GM18861 (cell line): ENCODE results near the gene CLCA1.

Experiments
- ATAC-seq: cut with Tn5 transposase; IDR thresholded peaks from one replicate; pipeline ENCODE4 v1.9.1; 2021; ENCODE audit not compliant: unreplicated experiment

CLCA1 gene

GRCh38 chr1:86464819-86465218 lies 3.9 kb upstream of the CLCA1 start:
- ATAC-seq: no peak

DNA sequence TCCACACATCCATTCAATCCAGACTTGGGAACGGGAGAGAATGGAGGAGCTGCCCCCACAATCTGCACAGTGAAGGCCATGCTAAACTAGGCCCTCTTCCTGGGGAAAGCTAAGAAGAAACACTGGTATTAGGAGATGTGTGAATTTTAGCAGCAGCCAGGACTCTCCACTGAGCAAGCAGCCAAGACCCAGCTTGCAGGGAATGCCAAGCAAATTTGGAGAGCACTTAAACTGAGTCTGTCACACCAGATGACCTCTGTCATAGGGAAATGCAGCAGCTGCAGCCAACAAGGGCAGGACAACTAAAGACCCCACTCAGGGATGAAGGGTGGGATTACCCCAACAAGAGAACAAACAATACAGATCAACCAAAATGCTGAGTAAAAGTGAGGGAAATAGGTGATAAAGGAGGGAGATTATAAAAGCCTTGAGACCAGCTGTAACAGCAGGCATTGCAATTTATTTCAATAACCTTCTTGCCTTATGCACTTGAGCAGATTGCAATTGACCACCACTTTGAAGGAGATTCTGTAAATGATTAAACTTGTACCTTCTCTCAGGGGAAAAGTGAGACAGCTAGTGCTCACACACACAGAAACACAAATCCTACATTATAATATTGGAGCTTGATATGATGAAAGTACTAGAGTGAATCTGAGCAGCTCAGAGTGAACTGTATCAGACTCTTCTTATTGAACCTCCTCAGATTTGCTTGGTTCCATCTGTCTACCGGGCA lies 2.5 kb upstream of the CLCA1 start:
- no peak for ATAC-seq

- ATAC-seq: no peak
Observed at GRCh38 chr1:86466986-86467385, 1.7 kb upstream of the CLCA1 start.

GRCh38 chr1:86470859-86471258 lies 2.1 kb downstream of the CLCA1 start:
- no peak for ATAC-seq

DNA sequence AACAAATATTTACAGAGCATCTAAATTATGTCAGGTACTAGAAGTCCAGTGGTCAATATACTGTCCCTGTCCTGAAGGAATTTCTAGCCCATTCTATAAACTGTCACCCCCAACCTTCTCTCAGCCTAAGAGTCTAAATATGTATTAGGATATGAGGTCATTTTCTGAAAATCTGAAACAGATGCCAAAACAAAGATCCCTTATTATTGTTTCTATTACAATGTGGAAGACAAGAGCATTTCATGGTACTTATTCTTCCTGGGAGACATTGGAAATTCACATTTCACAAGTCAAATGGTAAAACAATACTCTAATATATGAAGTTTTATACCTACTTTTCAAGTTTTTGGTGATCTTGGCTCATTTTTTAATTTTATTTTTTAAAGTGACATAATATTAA lies 2.6 kb downstream of the CLCA1 start:
- ATAC-seq: no peak

DNA sequence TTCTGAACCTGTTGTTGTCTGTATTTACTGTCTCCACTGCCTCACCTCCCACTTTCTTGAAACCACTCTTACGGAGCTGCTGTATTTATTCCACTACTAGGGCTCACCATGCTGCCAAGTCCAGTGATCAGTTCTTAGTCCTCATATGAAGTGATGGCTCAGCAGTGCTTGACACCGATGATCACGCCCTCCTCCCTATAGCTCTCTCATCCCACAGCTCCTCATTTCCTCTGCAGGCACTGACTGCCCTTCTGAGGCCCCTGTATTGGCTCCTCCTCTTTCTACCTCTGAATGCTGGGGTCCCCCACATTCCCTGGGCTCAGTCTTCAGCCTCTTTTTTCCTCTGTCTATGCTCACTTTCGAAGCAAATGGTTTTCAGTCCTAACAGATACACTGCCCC lies 3.4 kb downstream of the CLCA1 start:
- ATAC-seq: no peak

DNA sequence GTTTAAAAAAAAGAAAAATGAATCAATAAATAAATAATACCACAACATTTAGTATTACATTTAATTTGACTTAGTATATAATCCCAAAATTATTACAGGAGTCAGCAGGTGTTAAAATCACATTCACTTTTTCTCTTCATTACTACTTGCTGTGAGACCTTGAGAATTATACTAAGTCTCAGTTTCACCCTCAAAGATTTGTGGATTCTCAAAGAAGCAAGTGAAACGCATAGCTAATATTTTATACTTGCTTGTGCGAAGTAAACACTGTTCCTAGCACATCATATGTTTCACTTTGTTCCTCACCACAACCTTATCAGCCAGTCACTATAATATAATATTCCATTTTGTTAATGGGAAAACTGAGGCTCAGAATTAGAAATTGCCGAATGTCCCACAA lies 4.0 kb downstream of the CLCA1 start:
- no peak for ATAC-seq

- no peak for ATAC-seq
Observed at GRCh38 chr1:86477256-86477655, 8.5 kb downstream of the CLCA1 start.

DNA sequence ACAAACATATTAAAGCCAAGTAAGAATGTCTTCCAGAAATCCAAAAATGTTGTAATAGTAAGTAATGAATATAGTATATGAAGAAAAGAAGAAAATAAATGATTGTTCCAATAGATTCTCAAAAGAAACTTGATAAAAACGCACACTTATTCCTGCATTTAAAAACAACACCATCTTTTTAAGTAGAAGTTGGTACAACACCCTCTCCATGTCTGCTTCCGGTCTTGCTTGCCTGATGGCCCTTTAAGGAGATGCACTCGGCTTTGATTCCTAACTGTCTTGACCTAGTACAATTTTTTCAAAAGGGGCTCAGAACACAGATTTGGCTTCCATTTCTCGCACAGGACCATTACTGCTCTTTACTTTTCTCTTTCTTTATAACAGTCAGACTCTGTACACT lies 9.0 kb downstream of the CLCA1 start:
- no peak for ATAC-seq

GRCh38 chr1:86478416-86479156 lies 9.9 kb downstream of the CLCA1 start:
- ATAC-seq: no peak

- ATAC-seq: no peak
Observed at GRCh38 chr1:86481966-86482365, 13.2 kb downstream of the CLCA1 start.

GRCh38 chr1:86487131-86487810 lies 18.5 kb downstream of the CLCA1 start:
- ATAC-seq: no peak

GRCh38 chr1:86487811-86488141 lies 19.0 kb downstream of the CLCA1 start:
- ATAC-seq: no peak

- no peak for ATAC-seq
Observed at GRCh38 chr1:86489242-86489878, 20.6 kb downstream of the CLCA1 start.

GRCh38 chr1:86491171-86491950 lies 22.6 kb downstream of the CLCA1 start:
- no peak for ATAC-seq

DNA sequence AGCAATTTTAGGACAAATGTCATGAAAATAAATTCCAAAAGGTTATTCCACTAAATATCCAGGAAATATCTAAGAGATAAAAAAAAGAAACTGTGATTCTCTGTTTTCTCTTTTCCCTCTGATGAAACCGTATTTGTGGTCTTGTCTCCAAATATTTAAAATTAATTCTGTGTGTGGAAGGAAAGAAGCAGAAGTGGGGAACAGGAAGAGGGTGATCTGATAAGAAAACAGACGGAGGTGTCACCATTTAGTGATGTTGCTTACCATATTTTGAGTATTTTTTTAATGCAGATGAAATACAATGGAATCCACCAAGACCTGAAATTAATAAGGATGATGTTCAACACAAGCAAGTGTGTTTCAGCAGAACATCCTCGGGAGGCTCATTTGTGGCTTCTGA lies 29.6 kb downstream of the CLCA1 start:
- ATAC-seq: no peak

GRCh38 chr1:86499987-86500593 lies 31.4 kb downstream of the CLCA1 start:
- no peak for ATAC-seq

GRCh38 chr1:86500714-86501113 lies 32.0 kb downstream of the CLCA1 start:
- no peak for ATAC-seq

DNA sequence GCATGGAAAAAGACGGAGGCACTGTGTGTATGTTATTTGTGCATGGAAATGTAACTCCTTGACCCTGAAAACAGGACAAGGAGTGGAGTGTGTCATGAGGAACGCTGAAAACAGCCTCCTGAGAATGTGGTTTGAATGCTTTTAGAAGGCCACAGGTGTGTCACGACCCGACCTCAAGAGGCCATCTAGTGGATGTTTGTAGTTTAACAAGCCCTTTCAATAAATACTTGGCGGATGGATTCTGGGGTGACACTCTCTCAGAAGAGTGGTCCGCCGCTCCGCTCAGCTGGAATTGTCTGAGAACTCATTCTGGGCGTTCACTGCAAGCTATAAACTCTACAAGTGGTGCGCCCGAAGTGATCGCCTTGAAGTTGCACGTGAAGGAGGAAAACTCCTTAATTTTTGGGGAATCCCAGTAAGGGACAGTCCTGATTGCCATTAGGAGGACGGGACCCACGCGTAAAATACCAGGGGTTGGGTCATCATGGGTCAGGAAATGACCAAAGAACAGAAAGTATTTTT lies 33.5 kb downstream of the CLCA1 start:
- peak; percentile 52 for ATAC-seq

DNA sequence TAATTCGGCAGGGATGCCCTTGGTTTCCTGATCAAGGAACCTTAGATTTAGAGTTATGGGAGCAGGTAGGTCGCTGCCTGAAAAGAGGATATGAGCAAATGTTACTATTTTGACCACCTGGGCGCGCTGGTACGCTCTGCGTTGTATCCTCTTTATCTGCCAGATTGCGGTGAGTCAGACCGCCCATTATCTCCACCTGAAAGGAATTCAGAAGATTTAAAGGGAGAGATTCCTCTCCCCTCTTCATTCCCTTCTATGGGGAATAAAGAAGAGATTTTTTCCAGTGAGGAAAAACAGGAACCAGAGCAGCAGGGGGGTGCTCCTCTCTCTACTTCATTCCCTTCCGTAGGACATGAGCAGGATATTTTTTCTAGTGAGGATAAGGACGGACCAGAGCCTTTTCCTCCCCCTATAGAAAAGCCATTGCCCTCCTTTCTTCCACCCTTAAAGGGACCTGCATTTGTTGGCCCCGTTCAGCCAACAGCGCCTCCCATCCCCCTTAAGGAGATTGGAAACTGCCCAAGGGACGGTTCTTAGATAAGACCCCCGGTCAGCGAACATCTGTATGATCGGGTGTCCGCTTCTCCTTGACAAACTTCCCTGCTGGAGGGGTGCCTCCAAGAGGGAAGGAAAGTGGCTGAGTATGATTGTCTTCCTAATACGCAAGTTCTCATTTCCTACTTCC lies 34.1 kb downstream of the CLCA1 start:
- no peak for ATAC-seq
